PFSK-1 (cell line): Measurements from ENCODE around the gene TMEM250.

Experiments used
- FOXP2 ChIP-seq: optimal IDR thresholded peaks from 2 replicates; pipeline ENCODE3; 2011; ENCODE audit warnings: borderline replicate concordance, control low read depth, inconsistent platforms; ENCODE audit not compliant: insufficient read depth; ENCODE audit errors: extremely low read length, extremely low read depth
- POLR2AphosphoS5 ChIP-seq: IDR thresholded peaks from 2 replicates; pipeline ENCODE4 v1.6.1; 2012; ENCODE audit warnings: low read depth, mild to moderate bottlenecking, control low read depth, low read length, moderate library complexity
- SIN3A ChIP-seq: IDR thresholded peaks from 2 replicates; pipeline ENCODE4 v1.6.1; 2012; ENCODE audit warnings: mild to moderate bottlenecking, low read length, moderate library complexity, borderline replicate concordance; ENCODE audit not compliant: insufficient read depth
- TAF1 ChIP-seq: IDR thresholded peaks from 2 replicates; pipeline ENCODE4 v1.6.1; 2012; ENCODE audit warnings: low read length, control low read depth, borderline replicate concordance; ENCODE audit not compliant: insufficient read depth
- TF ChIP-seq, protein P1 (sequence below), 2 experiments: IDR thresholded peaks; 2 replicates each; pipeline versions ENCODE4 v1.6.1 to v1.8.0; 2011 to 2012; ENCODE audit warnings: low read depth in 2 of 2, low read length in 2 of 2, control low read depth in 1 of 2, inconsistent platforms in 1 of 2, mild to moderate bottlenecking in 1 of 2, moderate library complexity in 1 of 2; ENCODE audit not compliant: insufficient read depth in 1 of 2

Gene TMEM250

GRCh38 chr9:136146126-136147037 lies 27.7 kb upstream of the TMEM250 start:
- TF ChIP-seq, protein P1, sequence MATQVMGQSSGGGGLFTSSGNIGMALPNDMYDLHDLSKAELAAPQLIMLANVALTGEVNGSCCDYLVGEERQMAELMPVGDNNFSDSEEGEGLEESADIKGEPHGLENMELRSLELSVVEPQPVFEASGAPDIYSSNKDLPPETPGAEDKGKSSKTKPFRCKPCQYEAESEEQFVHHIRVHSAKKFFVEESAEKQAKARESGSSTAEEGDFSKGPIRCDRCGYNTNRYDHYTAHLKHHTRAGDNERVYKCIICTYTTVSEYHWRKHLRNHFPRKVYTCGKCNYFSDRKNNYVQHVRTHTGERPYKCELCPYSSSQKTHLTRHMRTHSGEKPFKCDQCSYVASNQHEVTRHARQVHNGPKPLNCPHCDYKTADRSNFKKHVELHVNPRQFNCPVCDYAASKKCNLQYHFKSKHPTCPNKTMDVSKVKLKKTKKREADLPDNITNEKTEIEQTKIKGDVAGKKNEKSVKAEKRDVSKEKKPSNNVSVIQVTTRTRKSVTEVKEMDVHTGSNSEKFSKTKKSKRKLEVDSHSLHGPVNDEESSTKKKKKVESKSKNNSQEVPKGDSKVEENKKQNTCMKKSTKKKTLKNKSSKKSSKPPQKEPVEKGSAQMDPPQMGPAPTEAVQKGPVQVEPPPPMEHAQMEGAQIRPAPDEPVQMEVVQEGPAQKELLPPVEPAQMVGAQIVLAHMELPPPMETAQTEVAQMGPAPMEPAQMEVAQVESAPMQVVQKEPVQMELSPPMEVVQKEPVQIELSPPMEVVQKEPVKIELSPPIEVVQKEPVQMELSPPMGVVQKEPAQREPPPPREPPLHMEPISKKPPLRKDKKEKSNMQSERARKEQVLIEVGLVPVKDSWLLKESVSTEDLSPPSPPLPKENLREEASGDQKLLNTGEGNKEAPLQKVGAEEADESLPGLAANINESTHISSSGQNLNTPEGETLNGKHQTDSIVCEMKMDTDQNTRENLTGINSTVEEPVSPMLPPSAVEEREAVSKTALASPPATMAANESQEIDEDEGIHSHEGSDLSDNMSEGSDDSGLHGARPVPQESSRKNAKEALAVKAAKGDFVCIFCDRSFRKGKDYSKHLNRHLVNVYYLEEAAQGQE (IDR thresholded peaks at IDR 0.05; ENCODE audit: insufficient read depth in 1 of 2, low read depth in 2 of 2, low read length in 2 of 2), result no peak
- TF ChIP-seq POLR2AphosphoS5 (no peak), SIN3A (no peak), FOXP2 (no peak), TAF1 (no peak)

DNA sequence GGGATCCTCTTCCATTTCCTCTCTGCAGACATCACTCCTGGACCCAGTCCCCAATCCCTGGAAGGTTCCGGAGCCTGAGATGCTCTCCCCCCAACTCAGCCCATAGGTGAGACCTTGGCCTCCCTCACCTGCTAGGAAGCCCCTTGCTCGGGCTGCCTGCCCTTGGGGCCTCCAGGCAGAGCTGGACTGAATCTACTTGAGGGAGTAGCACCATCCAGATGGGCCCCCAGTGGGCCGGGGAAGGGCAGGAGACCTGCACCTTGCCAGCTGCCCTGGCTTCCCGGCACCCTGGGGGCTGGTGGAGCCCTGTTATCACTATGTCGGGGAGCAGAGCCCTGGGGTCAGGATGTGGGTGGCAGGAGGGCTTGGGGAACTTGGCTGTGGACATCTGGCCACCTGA lies 26.9 kb upstream of the TMEM250 start:
- no peak for TF ChIP-seq FOXP2
- no peak for TF ChIP-seq TAF1
- TF ChIP-seq, protein P1 (IDR thresholded peaks at IDR 0.05; ENCODE audit: insufficient read depth in 1 of 2, low read depth in 2 of 2, low read length in 2 of 2), result no peak
- TF ChIP-seq SIN3A, result no peak
- no peak for TF ChIP-seq POLR2AphosphoS5

DNA sequence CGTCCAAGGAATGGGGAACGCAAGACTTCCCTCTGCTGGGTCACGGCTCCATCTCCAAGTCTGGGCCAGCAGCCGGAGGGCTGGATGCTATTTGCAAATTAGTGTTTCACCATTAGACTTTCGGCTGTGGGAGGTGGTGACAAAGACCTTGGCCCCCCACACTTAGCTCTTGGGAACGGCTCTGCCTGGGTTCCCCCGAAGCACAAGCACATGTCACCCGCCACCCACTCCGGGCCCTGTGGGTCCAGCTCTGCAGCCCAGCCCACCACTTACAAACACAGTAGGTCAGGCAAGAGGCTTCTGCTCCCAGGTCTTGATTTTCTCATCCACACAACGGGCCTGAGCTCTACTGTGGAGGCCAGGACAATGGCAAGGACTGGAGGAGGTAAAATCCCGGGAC lies 25.8 kb upstream of the TMEM250 start:
- TF ChIP-seq POLR2AphosphoS5 (no peak), TAF1 (no peak), SIN3A (no peak), FOXP2 (no peak)
- TF ChIP-seq, protein P1 (IDR thresholded peaks at IDR 0.05; ENCODE audit: insufficient read depth in 1 of 2, low read depth in 2 of 2, low read length in 2 of 2), result no peak

- TF ChIP-seq, protein P1 (IDR thresholded peaks at IDR 0.05; ENCODE audit: insufficient read depth in 1 of 2, low read depth in 2 of 2, low read length in 2 of 2), result no peak
- TF ChIP-seq SIN3A (no peak), FOXP2 (no peak), POLR2AphosphoS5 (no peak), TAF1 (no peak)
These were observed 24.7 kb upstream of the TMEM250 start for GRCh38 chr9:136143215-136144001.
